AG04449 (cell line): ENCODE data around the gene ZCCHC4.

ENCODE experiments used
- CTCF ChIA-PET: fragments of 350-600 bp; formaldehyde crosslinking; extraction: SDS; loops from one replicate; lab custom pipeline; 2021; ENCODE audit warnings: antibody characterized with exemption; lab: Yijun Ruan, JAX
- POLR2A ChIA-PET: fragments of 400-600, 350-600 bp; formaldehyde crosslinking; extraction: SDS; loops from one replicate; lab custom pipeline; 2020; ENCODE audit warnings: antibody characterized with exemption, inconsistent platforms; lab: Yijun Ruan, JAX
- DNase-seq: peaks from one replicate; pipeline ENCODE4 v3.0.0-alpha.2; 2010; ENCODE audit warnings: low read depth, low spot score
- H3K4me3 ChIP-seq: 2 replicates; pipeline ENCODE4 v1.5.1; 2011; ENCODE audit warnings: low read depth, mild to moderate bottlenecking, control low read depth, low read length
- CTCF ChIP-seq: IDR thresholded peaks from one replicate; pipeline ENCODE4 v1.5.1; 2011; ENCODE audit warnings: mild to moderate bottlenecking, moderate library complexity, low read length, control low read depth, inconsistent platforms; ENCODE audit not compliant: insufficient read depth; ENCODE audit errors: missing control alignments

Gene ZCCHC4

GRCh38 chr4:25312496-25313200, at the start of gene ZCCHC4:
Gene ZCCHC4, plus strand, starts transcription at chr4:25312774. Its CDS starts 36 bp downstream, at chr4:25312810.
- peak within 1 kb of the TSS; percentile 99 for H3K4me3 ChIP-seq
- TF ChIP-seq CTCF = peak; percentile 99
- POLR2A ChIA-PET = interaction anchor here (0.6 to 1.0 kb wide), 5 partner anchors 8 to 139 kb away, joined by 3 to 10 read pairs (median 4); no protein-coding TSS in a partner anchor
- peak; percentile 54 for DNase-seq
- CTCF ChIA-PET = interaction anchor here (0.6 to 4.4 kb wide), 60 partner anchors 9 to 823 kb away, joined by 3 to 68 read pairs (median 7); partner anchors contain the start of genes ANAPC4 and SEPSECS

- ChIA-PET POLR2A (no interaction called here), CTCF (interaction anchor here (1.3 to 1.4 kb wide), 2 partner anchors 8 to 40 kb away, joined by 5 to 11 read pairs; partner anchors contain the start of gene ZCCHC4)
- no peak for TF ChIP-seq CTCF
- DNase-seq = no peak
- no peak overlapping the region for H3K4me3 ChIP-seq
Measured at GRCh38 chr4:25271866-25272265, 40.7 kb upstream of the ZCCHC4 start.

- CTCF ChIA-PET = interaction anchor here (1.3 to 1.4 kb wide), 2 partner anchors 8 to 32 kb away, joined by 5 to 6 read pairs; partner anchors contain the start of gene ZCCHC4
- no peak for DNase-seq
- no peak overlapping the region for H3K4me3 ChIP-seq
- TF ChIP-seq CTCF = no peak
- POLR2A ChIA-PET = no interaction called here
Measured at GRCh38 chr4:25280210-25280609, 32.4 kb upstream of the ZCCHC4 start.

- H3K4me3 ChIP-seq = no peak overlapping the region
- no peak for DNase-seq
- ChIA-PET CTCF (interaction anchor here (1.1 kb wide), 1 partner anchor 10 kb away, joined by 3 read pairs; no protein-coding TSS in a partner anchor), POLR2A (no interaction called here)
- TF ChIP-seq CTCF = no peak
Measured at GRCh38 chr4:25283948-25284347, 28.6 kb upstream of the ZCCHC4 start.

GRCh38 chr4:25284466-25284865, 28.1 kb upstream of the ZCCHC4 start:
- TF ChIP-seq CTCF = no peak
- DNase-seq = no peak
- CTCF ChIA-PET = no interaction called here
- no peak overlapping the region for H3K4me3 ChIP-seq
- POLR2A ChIA-PET = no interaction called here

GRCh38 chr4:25290490-25291067, 22.0 kb upstream of the ZCCHC4 start:
- ChIA-PET POLR2A (no interaction called here), CTCF (interaction anchor here (1.7 kb wide), 1 partner anchor 22 kb away, joined by 10 read pairs; the partner anchor contains the start of gene ZCCHC4)
- DNase-seq = no peak
- H3K4me3 ChIP-seq = no peak overlapping the region
- no peak for TF ChIP-seq CTCF
